ENCODE measurements around the gene MISP.

DNA sequence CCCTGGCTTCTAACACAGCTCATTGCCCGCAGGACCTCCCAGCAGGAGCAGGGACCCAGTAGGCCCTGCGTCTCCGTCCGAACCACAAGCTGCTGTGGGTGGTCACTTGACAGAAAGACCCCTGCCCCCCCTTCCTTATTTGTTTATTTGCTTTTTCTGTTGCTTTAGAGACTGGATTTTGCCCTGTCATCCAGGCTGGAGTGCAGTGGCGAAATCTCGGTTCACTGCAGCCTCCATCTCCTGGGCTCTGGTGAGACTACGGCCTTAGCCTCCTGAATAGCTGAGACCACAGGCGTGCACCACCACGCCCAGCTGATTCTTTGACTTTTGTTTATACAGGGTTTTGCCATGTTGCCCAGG is 38.8 kb downstream of the MISP start:
- TF ChIP-seq, protein P1, sequence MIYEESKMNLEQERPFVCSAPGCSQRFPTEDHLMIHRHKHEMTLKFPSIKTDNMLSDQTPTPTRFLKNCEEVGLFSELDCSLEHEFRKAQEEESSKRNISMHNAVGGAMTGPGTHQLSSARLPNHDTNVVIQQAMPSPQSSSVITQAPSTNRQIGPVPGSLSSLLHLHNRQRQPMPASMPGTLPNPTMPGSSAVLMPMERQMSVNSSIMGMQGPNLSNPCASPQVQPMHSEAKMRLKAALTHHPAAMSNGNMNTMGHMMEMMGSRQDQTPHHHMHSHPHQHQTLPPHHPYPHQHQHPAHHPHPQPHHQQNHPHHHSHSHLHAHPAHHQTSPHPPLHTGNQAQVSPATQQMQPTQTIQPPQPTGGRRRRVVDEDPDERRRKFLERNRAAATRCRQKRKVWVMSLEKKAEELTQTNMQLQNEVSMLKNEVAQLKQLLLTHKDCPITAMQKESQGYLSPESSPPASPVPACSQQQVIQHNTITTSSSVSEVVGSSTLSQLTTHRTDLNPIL (CRISPR knock-in tag; IDR thresholded peaks at IDR 0.05; ENCODE audit: low read depth), result no peak
- TF ChIP-seq, protein P2, sequence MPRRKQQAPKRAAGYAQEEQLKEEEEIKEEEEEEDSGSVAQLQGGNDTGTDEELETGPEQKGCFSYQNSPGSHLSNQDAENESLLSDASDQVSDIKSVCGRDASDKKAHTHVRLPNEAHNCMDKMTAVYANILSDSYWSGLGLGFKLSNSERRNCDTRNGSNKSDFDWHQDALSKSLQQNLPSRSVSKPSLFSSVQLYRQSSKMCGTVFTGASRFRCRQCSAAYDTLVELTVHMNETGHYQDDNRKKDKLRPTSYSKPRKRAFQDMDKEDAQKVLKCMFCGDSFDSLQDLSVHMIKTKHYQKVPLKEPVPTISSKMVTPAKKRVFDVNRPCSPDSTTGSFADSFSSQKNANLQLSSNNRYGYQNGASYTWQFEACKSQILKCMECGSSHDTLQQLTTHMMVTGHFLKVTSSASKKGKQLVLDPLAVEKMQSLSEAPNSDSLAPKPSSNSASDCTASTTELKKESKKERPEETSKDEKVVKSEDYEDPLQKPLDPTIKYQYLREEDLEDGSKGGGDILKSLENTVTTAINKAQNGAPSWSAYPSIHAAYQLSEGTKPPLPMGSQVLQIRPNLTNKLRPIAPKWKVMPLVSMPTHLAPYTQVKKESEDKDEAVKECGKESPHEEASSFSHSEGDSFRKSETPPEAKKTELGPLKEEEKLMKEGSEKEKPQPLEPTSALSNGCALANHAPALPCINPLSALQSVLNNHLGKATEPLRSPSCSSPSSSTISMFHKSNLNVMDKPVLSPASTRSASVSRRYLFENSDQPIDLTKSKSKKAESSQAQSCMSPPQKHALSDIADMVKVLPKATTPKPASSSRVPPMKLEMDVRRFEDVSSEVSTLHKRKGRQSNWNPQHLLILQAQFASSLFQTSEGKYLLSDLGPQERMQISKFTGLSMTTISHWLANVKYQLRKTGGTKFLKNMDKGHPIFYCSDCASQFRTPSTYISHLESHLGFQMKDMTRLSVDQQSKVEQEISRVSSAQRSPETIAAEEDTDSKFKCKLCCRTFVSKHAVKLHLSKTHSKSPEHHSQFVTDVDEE (CRISPR knock-in tag; IDR thresholded peaks at IDR 0.05), result no peak
- no peak for TF ChIP-seq TCF4 (CRISPR knock-in tag; IDR thresholded peaks at IDR 0.05; ENCODE audit: borderline replicate concordance)
- TF ChIP-seq ARNTL (CRISPR knock-in tag; IDR thresholded peaks at IDR 0.05; ENCODE audit: borderline replicate concordance, low read depth), result no peak
- no peak for TF ChIP-seq PPARA (CRISPR knock-in tag; IDR thresholded peaks at IDR 0.05; ENCODE audit: borderline replicate concordance)
- TF ChIP-seq, protein P3, sequence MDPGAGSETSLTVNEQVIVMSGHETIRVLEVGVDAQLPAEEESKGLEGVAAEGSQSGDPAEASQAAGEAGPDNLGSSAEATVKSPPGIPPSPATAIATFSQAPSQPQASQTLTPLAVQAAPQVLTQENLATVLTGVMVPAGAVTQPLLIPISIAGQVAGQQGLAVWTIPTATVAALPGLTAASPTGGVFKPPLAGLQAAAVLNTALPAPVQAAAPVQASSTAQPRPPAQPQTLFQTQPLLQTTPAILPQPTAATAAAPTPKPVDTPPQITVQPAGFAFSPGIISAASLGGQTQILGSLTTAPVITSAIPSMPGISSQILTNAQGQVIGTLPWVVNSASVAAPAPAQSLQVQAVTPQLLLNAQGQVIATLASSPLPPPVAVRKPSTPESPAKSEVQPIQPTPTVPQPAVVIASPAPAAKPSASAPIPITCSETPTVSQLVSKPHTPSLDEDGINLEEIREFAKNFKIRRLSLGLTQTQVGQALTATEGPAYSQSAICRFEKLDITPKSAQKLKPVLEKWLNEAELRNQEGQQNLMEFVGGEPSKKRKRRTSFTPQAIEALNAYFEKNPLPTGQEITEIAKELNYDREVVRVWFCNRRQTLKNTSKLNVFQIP (CRISPR knock-in tag; IDR thresholded peaks at IDR 0.05; ENCODE audit: borderline replicate concordance, low read depth), result no peak
- TF ChIP-seq, protein P4, sequence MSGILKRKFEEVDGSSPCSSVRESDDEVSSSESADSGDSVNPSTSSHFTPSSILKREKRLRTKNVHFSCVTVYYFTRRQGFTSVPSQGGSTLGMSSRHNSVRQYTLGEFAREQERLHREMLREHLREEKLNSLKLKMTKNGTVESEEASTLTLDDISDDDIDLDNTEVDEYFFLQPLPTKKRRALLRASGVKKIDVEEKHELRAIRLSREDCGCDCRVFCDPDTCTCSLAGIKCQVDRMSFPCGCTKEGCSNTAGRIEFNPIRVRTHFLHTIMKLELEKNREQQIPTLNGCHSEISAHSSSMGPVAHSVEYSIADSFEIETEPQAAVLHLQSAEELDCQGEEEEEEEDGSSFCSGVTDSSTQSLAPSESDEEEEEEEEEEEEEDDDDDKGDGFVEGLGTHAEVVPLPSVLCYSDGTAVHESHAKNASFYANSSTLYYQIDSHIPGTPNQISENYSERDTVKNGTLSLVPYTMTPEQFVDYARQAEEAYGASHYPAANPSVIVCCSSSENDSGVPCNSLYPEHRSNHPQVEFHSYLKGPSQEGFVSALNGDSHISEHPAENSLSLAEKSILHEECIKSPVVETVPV (CRISPR knock-in tag; IDR thresholded peaks at IDR 0.05), result no peak
- TF ChIP-seq OSR1 (CRISPR knock-in tag; IDR thresholded peaks at IDR 0.05), result no peak
- TF ChIP-seq, protein P5, sequence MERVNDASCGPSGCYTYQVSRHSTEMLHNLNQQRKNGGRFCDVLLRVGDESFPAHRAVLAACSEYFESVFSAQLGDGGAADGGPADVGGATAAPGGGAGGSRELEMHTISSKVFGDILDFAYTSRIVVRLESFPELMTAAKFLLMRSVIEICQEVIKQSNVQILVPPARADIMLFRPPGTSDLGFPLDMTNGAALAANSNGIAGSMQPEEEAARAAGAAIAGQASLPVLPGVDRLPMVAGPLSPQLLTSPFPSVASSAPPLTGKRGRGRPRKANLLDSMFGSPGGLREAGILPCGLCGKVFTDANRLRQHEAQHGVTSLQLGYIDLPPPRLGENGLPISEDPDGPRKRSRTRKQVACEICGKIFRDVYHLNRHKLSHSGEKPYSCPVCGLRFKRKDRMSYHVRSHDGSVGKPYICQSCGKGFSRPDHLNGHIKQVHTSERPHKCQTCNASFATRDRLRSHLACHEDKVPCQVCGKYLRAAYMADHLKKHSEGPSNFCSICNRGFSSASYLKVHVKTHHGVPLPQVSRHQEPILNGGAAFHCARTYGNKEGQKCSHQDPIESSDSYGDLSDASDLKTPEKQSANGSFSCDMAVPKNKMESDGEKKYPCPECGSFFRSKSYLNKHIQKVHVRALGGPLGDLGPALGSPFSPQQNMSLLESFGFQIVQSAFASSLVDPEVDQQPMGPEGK (CRISPR knock-in tag; IDR thresholded peaks at IDR 0.05; ENCODE audit: borderline replicate concordance), result no peak
- TF ChIP-seq ZC3H10 (CRISPR knock-in tag; IDR thresholded peaks at IDR 0.05), result no peak
